HCEC 1CT (cell line): ENCODE data around the gene QSER1.
"Not testable (repeated sequence)": the region's sequence is repeated elsewhere in the genome, so short reads cannot be mapped to it uniquely, and the experiment has no call there.

Experiments used
- DNase-seq: peaks from one replicate; pipeline ENCODE4 v3.0.0-alpha.2; 2017

QSER1 gene

GRCh38 chr11:32937283-32937682 lies 44.7 kb downstream of the QSER1 start:
- DNase-seq, result not testable (repeated sequence)

- DNase-seq, result no peak
Measured at GRCh38 chr11:32939046-32939445, 46.4 kb downstream of the QSER1 start.

- no peak for DNase-seq
Measured at GRCh38 chr11:32939866-32940265, 47.3 kb downstream of the QSER1 start.

- DNase-seq, result no peak
Measured at GRCh38 chr11:32940865-32941264, 48.3 kb downstream of the QSER1 start.

GRCh38 chr11:32947978-32948377 lies 55.4 kb downstream of the QSER1 start:
- no peak for DNase-seq

- DNase-seq, result no peak
Measured at GRCh38 chr11:32949739-32950138, 57.1 kb downstream of the QSER1 start.

- DNase-seq, result no peak
Measured at GRCh38 chr11:32952421-32952820, 59.8 kb downstream of the QSER1 start.

GRCh38 chr11:32953700-32954099 lies 61.1 kb downstream of the QSER1 start:
- DNase-seq, result no peak

GRCh38 chr11:32960553-32961164 lies 68.0 kb downstream of the QSER1 start:
- peak; percentile 62 for DNase-seq

GRCh38 chr11:32962016-32962415 lies 69.4 kb downstream of the QSER1 start:
- peak; percentile 29 for DNase-seq

GRCh38 chr11:32963721-32964120 lies 71.1 kb downstream of the QSER1 start:
- DNase-seq, result no peak

GRCh38 chr11:32968541-32968940 lies 75.9 kb downstream of the QSER1 start:
- DNase-seq, result no peak

GRCh38 chr11:32972233-32972632 lies 79.6 kb downstream of the QSER1 start:
- DNase-seq, result not testable (repeated sequence)

GRCh38 chr11:32972781-32973180 lies 80.2 kb downstream of the QSER1 start:
- DNase-seq, result no peak

GRCh38 chr11:32982626-32983025 lies 90.0 kb downstream of the QSER1 start:
- no peak for DNase-seq

- DNase-seq, result no peak
Measured at GRCh38 chr11:32983506-32983905, 90.9 kb downstream of the QSER1 start.

- no peak for DNase-seq
Measured at GRCh38 chr11:32985600-32985999, 93.0 kb downstream of the QSER1 start.

- DNase-seq, result no peak
Measured at GRCh38 chr11:32987851-32988250, 95.2 kb downstream of the QSER1 start.

- DNase-seq, result no peak
Measured at GRCh38 chr11:32990481-32990880, 97.9 kb downstream of the QSER1 start.

GRCh38 chr11:32991427-32991826 lies 98.8 kb downstream of the QSER1 start:
- DNase-seq, result no peak

GRCh38 chr11:32991898-32992297 lies 99.3 kb downstream of the QSER1 start:
- no peak for DNase-seq

- peak; percentile 73 for DNase-seq
Measured at GRCh38 chr11:33000181-33000580, 107.6 kb downstream of the QSER1 start.

- no peak for DNase-seq
Measured at GRCh38 chr11:33001281-33001680, 108.7 kb downstream of the QSER1 start.

- DNase-seq, result no peak
Measured at GRCh38 chr11:33001751-33002542, 109.3 kb downstream of the QSER1 start.

GRCh38 chr11:33005175-33005574 lies 112.6 kb downstream of the QSER1 start:
- DNase-seq, result no peak
